ENCODE results near the gene NSUN4. TPM values are rescaled to one million over a fixed set of nuclear protein-coding genes. Genes with fewer than 3 reads are reported as not detected.

The NSUN4 gene
- total RNA-seq (2022; extraction: Qiagen RNA extraction) = 11.4 to 14.3 TPM (median 12.5 TPM) in 5 replicates

DNA sequence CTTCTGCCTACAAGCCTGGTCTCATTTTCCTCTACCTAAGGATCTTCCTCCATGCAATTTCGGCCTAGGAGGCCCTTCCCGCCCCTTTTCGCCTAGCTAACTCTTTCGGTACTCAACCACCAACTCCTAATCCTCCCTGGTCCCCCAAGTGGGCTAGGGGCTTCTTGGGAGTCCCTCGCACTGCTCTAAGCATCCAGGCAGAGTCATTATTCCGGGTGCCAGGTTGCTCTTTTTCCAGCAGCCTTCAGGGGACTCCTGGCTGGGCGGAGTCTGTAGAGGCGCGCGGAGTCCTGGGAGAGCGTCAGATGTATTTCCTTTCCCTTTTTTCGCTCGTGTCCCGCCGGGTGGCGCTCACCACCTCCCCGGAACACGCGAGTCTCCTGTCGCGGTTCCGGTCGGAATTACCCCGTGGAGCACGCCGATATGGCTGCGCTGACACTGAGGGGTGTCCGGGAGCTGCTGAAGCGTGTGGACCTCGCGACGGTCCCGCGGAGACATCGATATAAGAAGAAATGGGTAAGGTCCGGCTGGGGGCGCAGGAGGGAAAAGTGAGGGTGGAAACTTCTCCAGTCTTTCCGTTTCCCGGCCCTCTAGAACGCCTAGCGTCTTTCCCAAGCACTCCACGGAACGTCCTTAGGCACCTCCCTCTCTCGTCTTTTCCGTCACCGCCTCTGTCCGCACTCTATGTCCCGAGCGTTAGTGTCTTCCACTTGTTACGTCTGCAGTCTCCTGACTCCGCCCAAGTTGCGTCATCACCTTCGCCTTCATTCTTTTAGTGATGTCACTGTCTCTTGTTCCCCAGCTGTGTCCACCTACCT, at the start of gene NSUN4:
NSUN4 (plus strand) TSS at position 404 of the 818 bp plus-strand sequence; CDS start at position 424, 20 bp downstream.

DNA sequence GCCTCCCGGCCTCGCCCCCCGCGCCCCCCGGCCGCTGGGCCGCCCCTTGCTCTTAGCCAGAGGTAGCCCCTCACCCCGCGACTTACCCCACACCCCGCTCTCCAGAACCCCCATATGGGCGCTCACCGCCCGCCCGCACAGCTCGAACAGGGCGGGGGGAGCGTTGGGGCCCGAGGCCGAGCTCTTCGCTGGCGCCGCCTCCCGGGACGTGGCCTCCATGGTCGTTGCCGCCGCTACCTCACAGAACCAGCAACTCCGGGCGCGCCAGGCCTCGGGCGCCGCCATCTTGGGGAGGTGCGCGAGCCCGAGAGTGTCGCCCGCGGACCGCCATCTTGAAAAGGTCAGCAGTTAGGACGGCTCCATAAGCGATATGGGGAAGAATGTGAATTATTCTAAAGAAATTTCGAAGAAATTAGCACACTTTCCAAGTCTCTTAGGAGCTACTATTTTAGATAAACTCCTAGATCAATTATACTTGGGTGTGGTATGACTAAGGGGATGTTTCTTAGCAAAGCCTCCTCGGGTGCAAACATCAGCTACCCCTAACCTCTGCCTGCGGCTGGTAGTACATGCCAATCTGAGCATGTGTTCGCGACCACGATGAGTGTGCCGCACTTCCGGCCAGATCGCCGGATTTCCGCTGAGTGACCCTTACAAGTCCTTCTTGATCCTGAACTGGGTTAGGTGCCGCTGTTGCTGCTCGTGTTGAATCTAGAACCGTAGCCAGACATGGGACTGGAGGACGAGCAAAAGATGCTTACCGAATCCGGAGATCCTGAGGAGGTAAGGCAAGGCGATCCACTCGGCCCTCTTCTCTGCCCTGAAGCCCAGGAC, 37.4 kb upstream of the NSUN4 start, which contains the start of the genes LRRC41 and UQCRH:
LRRC41 (minus strand) TSS at position 579 of the 834 bp plus-strand sequence; CDS start at position 285, 294 bp downstream.
UQCRH (plus strand) TSS at position 661 of the 834 bp plus-strand sequence; CDS start at position 730, 69 bp downstream.

DNA sequence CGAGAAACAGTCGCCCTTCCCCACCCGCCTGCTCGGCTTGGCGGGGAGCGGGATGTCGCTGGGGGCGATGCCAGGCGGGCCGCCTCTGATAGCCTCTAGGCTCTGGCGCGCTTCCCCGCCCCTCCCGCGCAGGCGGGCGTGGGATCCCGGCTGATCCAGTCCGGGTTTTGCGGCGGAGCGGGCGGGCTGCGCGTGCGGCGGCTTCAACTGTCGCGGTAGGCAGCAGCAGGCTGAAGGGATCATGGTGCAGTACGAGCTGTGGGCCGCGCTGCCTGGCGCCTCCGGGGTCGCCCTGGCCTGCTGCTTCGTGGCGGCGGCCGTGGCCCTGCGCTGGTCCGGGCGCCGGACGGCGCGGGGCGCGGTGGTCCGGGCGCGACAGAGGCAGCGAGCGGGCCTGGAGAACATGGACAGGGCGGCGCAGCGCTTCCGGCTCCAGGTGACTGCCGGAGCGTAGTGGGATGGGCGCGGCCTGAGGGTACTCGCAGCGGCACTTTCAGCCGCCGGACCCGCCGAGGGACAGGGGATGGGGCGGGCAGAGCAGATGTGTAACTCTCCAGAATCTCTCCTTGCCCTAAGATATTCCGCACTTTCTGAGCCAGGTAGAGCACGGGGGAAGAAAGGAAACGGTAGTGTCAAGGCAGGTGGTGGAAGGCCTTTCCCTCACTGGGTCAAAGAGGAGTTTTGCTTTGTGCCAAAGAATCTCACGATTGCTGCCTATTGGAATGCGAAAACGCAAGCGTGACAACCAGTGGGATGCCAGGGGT, 53.7 kb downstream of the NSUN4 start, which contains the start of gene FAAH:
FAAH (plus strand) TSS at position 210 of the 764 bp plus-strand sequence; CDS start at position 242, 32 bp downstream.

Other genes with a start within 250 kb of the NSUN4 start
- gene PIK3R3, start 208.2 kb upstream of the NSUN4 start, total RNA-seq (2022; extraction: Qiagen RNA extraction) = 1.3 to 1.9 TPM (median 1.4 TPM) in 5 replicates
- 1.8 to 3.5 TPM (median 2.5 TPM) in 5 replicates for gene TSPAN1, start 165.7 kb upstream of the NSUN4 start, total RNA-seq (2022; extraction: Qiagen RNA extraction)
- not detected in 5 replicates for gene P3R3URF, start 164.3 kb upstream of the NSUN4 start, total RNA-seq (2022; extraction: Qiagen RNA extraction)
- gene POMGNT1, start 142.4 kb upstream of the NSUN4 start, total RNA-seq (2022; extraction: Qiagen RNA extraction) = 39.8 to 49.0 TPM (median 45.3 TPM) in 5 replicates
- not detected in 5 replicates for gene LURAP1, start 137.5 kb upstream of the NSUN4 start, total RNA-seq (2022; extraction: Qiagen RNA extraction)
- 9.1 to 11.7 TPM (median 11.5 TPM) in 5 replicates for gene RAD54L, start 93.0 kb upstream of the NSUN4 start, total RNA-seq (2022; extraction: Qiagen RNA extraction)
- gene LRRC41, start 37.2 kb upstream of the NSUN4 start, total RNA-seq (2022; extraction: Qiagen RNA extraction) = 40.6 to 45.7 TPM (median 42.5 TPM) in 5 replicates
- gene UQCRH, start 37.1 kb upstream of the NSUN4 start, total RNA-seq (2022; extraction: Qiagen RNA extraction) = 391 to 458 TPM (median 415 TPM) in 5 replicates
- gene FAAH, start 53.5 kb downstream of the NSUN4 start, total RNA-seq (2022; extraction: Qiagen RNA extraction) = 0.61 to 0.88 TPM (median 0.81 TPM) in 5 replicates
- gene DMBX1, start 149.0 kb downstream of the NSUN4 start, total RNA-seq (2022; extraction: Qiagen RNA extraction) = 0.61 to 0.99 TPM (median 0.87 TPM) in 5 replicates
- gene KNCN, start 210.8 kb downstream of the NSUN4 start, total RNA-seq (2022; extraction: Qiagen RNA extraction) = not detected in 5 replicates

Data from A549 treated with Hydrocortisone at 1 μM for 4 hours (cell line).